ENCODE results near the gene FASTKD1.
"Not testable (repeated sequence)": the region's sequence is repeated elsewhere in the genome, so short reads cannot be mapped to it uniquely, and the experiment has no call there.

The FASTKD1 gene

GRCh38 chr2:169571571-169571970 lies 2.1 kb downstream of the FASTKD1 start:
- no peak for DNase-seq (ENCODE audit: low spot score)

DNA sequence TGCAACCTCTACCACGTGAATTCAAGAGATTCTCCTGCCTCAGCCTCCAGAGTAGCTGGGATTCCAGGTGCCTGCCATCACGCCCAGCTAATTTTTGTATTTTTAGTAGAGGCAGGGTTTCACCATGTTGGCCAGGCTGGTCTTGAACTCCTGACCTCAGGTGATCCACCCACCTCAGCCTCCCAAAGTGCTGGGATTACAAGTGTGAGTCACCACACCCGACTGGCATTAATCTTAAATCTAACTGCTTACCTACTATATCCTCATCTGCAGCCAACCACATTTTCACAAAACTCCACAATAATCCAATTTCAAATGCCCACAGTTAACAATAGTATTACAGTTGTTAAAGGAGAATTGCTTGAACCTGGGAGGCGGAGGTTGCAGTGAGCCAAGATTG lies 2.9 kb downstream of the FASTKD1 start:
- DNase-seq (ENCODE audit: low spot score) = not testable (repeated sequence)

GRCh38 chr2:169569948-169570347 lies 3.7 kb downstream of the FASTKD1 start:
- no peak for DNase-seq (ENCODE audit: low spot score)

DNA sequence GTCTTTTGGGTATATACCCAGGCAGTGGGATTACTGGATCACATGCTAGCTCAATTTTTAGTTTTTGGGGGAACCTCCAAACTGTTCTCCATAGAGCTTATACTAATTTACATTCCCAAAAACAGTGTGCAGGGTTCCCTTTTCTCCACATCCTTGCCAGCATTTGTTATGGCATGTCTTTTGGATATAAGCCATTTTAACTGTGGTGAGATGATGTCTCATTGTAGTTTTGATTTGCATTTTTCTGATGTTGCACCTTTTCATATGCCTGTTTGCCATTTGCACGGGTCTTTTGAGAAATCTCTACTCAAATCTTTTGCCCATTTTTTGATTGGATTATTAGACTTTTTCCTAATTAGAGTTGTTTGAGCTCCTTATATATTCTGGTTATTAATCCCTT lies 8.0 kb downstream of the FASTKD1 start:
- no peak for DNase-seq (ENCODE audit: low spot score)

DNA sequence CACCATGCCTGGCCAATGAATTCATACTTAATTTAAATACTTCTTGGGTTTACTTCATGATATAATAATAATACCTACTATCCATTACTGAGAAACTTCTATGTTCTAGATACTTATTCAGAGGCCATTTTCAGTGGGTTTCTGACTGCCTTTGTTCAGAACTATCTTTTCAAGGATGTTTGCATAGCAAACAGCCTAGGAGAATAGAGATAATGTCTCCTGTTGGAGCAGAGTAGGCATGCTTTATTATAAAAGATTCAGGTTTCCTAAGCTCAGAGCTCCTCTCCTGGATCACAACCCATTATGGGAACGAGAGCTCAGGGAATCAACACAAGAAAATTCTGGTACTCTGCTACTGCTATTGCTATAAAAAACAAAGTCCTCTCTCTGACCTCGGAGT lies 11.1 kb downstream of the FASTKD1 start:
- DNase-seq (ENCODE audit: low spot score) = no peak

- DNase-seq (ENCODE audit: low spot score) = not testable (repeated sequence)
These were observed 11.6 kb downstream of the FASTKD1 start for GRCh38 chr2:169562084-169562483.

DNA sequence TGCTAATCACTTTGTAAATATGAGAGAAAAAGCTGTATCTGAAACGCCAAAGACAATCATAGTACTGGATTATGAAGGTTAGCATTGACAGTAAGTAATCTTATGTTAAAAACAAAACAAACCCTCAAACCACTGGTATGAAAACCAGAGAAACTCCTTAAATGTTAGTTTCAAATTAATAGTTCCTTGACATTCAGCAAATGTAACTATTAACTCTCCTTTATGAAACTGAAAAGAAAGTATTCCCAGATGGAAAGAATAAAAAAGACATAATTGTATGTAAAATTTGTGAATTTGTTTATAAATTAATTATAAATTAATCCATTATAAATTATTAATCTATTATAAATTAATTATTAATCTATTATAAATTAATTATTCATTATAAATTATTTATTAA lies 12.3 kb downstream of the FASTKD1 start:
- DNase-seq (ENCODE audit: low spot score) = no peak

GRCh38 chr2:169546756-169547155 lies 26.9 kb downstream of the FASTKD1 start:
- no peak for DNase-seq (ENCODE audit: low spot score)

GRCh38 chr2:169542433-169542832 lies 31.2 kb downstream of the FASTKD1 start:
- no peak for DNase-seq (ENCODE audit: low spot score)

DNA sequence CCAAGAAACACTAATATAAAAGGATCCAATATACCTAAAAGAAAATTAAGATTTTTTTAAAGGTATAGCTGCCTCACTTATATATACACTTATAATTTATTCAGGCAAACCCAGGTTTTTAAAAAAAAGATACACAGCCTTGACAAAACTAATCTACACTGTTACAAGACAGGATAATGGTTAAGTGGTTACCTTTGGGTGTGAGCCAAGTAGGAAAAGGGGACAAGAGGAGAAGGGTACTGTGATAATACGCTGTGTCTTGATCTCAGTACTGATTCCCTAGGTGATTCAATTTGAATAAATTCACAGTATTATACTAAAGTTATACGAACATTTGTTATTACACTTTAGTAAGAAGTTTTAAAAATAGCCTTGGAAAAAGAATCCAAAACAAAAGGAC lies 33.5 kb downstream of the FASTKD1 start:
- DNase-seq (ENCODE audit: low spot score) = no peak

DNA sequence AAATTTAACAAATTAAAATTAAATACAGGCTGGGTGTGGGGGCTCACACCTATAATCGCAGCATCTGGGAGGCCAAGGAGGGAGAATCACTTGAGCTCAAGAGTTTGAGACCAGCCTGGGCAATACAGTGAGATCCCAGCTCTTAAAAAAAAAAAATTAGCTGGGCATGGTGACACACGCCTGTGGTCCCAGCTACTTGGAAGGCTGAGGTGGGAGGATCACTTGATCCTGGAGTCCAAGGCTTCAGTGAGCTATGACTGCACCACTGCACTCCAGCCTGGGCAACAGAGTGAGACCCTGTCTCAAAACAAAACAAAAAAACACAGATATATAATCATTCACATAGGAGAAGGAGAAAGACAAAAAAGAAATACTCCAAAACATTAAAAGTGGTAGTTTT lies 34.2 kb downstream of the FASTKD1 start:
- not testable (repeated sequence) for DNase-seq (ENCODE audit: low spot score)

DNA sequence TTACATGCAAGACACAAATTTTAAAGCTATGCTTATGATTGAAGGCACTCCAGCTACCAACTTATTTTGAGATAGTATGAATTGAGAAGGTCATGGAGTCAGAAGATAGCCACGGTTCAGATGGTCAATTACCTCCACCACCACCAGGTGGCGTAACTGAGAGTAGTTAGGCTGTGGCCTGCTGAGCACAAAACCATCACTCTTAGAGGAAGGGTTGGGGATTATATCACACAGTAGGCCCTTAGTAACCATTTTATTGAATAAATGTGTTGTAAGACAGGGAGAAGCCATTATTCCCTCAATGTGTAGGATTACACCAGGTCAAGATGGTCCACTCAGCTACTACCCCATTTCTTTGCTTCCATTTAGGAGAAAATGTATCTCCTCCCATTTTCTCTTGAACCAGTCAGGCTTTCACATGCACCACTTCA lies 45.4 kb downstream of the FASTKD1 start:
- peak; percentile 80 for DNase-seq (ENCODE audit: low spot score)

- no peak for DNase-seq (ENCODE audit: low spot score)
These were observed 47.2 kb downstream of the FASTKD1 start for GRCh38 chr2:169526451-169526850.

DNA sequence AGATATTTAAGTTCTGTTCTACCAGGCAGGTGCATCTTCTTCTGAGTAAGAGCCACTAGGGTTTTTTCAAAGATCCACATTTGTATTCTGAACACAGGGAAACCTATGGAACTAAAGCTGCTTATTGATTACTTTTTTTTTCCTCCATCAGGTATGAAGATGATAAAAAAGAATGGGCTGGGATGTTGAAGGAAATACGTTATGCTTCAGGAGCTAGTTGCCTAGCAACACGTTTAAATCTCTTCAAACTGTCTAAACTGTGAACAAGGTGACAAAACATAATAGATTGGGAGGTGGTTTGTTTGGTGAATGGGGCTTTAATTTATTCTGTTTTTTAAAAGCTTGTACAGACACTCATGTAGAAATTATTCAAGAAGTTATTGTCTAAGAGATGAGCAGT lies 48.2 kb downstream of the FASTKD1 start:
- DNase-seq (ENCODE audit: low spot score) = no peak

DNA sequence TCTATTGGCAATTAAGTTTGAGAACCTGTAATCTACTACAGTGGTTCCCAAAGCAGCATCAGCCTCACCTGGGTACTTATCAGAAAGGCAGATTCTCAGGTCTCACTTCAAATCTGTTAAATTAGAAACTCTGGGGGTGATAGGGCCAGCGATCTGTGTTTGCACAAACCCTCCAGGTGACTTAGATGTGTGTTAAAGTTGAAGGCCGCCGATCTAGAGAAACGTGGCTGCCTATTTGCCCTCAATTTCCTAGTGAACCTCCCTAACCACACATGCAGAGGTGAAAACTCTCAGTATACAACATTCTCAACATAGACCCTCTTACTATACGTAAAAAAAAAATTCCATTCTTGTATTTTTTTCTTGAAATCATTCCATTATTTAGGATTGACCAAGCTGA lies 50.0 kb downstream of the FASTKD1 start:
- no peak for DNase-seq (ENCODE audit: low spot score)

- DNase-seq (ENCODE audit: low spot score) = no peak
These were observed 52.8 kb downstream of the FASTKD1 start for GRCh38 chr2:169520896-169521295.

GRCh38 chr2:169516488-169516995 lies 57.1 kb downstream of the FASTKD1 start:
- DNase-seq (ENCODE audit: low spot score) = not testable (repeated sequence)

DNA sequence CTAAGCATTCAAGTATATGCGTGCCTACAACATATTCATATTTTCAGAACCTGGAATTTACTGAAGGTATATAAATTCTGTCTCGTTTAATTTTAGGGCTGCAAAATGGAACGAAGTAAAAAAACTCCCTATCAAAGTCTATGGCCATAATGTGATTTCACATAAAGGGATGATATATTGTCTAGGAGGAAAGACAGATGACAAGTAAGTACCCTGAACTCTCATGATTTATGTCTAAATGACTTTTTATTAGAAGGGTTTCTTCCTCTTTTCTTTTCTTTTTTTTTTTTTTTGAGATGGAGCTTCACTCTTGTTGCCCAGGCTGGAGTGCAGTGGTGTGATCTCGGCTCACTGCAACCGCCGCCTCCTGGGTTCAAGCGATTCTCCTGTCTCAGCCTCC lies 58.9 kb downstream of the FASTKD1 start:
- DNase-seq (ENCODE audit: low spot score) = not testable (repeated sequence)

GRCh38 chr2:169513926-169514325 lies 59.7 kb downstream of the FASTKD1 start:
- DNase-seq (ENCODE audit: low spot score) = no peak

DNA sequence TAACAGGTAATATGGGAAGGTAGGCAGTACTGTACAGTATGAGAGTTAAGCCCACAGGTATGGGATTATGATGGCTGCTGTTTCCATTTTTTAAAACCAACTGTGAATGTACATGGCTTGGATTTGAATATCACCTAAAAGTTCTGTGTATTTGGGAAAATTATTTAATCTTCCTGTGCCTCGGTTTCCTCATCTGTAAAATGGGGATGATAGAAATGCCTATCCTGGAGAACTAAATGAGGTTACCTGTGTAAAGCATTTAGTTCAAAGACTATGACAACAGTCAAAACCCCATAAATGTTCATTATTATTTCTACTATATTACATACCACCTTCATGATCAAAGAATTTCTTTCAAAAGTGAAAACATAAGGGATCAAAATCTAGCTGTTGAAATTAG lies 60.6 kb downstream of the FASTKD1 start:
- no peak for DNase-seq (ENCODE audit: low spot score)

DNA sequence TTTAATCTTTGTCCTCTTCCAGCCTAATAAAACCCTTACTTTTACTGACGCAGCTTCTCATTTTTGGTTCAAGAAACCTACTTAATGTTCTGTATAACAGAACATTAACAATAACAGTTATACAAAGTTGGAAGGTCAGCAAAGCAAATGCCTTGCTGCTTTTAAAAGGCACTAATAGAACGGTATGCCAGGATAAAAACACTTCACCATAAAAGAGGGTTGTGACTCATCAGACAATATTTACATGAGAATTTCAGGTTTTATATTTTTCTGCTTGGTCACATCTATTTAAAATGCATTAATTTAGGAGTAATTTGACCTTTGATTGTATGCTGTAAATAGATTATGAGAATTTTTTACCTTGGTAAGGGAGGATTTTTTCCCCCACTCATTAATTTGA lies 61.1 kb downstream of the FASTKD1 start:
- no peak for DNase-seq (ENCODE audit: low spot score)

DNA sequence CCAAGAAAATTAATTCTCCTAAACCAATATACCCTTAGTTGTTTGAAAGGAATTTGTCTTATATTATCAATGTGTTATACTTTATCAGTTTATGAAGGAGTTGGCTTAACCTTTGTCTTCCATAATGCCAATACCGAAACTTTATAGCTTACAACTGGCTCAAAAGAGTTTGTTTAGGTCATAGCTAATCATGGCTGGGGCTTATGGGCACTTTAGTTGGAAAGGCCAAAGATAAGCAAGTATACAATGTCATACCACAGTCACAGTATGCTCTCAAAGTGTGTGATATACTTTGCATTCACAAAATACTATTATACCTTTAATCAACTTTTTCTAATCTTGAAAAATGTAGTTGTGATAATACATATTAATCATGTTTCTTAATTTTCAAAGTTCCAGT lies 61.8 kb downstream of the FASTKD1 start:
- no peak for DNase-seq (ENCODE audit: low spot score)

GRCh38 chr2:169510496-169510895 lies 63.2 kb downstream of the FASTKD1 start:
- DNase-seq (ENCODE audit: low spot score) = no peak

- no peak for DNase-seq (ENCODE audit: low spot score)
These were observed 63.7 kb downstream of the FASTKD1 start for GRCh38 chr2:169509955-169510354.
